Measurements from ENCODE around the gene BTAF1.

DNA sequence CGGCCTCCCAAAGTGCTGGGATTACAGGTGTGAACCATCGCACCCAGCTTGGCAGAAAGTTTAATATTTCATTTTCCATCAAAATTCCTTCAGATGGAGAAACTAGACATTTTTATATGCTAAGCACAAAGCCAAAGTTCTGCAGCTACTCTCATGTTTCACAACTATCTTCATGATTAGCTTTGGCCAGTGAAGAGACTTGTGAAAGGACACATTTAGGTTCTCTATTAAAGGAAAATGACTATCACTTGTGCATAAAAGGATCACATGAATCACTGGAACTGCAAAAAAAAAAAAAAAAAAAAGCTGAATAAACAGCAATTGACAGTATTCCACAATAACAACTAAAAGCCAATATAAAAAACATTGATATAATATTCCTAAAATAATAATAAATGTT, 30.5 kb upstream of the BTAF1 start:
- no peak for TF ChIP-seq GABPA (IDR thresholded peaks at IDR 0.05; ENCODE audit: low read depth)
- no peak for TF ChIP-seq POLR2A (IDR thresholded peaks at IDR 0.05; ENCODE audit: low read depth, low read length)
- TF ChIP-seq, protein P1, sequence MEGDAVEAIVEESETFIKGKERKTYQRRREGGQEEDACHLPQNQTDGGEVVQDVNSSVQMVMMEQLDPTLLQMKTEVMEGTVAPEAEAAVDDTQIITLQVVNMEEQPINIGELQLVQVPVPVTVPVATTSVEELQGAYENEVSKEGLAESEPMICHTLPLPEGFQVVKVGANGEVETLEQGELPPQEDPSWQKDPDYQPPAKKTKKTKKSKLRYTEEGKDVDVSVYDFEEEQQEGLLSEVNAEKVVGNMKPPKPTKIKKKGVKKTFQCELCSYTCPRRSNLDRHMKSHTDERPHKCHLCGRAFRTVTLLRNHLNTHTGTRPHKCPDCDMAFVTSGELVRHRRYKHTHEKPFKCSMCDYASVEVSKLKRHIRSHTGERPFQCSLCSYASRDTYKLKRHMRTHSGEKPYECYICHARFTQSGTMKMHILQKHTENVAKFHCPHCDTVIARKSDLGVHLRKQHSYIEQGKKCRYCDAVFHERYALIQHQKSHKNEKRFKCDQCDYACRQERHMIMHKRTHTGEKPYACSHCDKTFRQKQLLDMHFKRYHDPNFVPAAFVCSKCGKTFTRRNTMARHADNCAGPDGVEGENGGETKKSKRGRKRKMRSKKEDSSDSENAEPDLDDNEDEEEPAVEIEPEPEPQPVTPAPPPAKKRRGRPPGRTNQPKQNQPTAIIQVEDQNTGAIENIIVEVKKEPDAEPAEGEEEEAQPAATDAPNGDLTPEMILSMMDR (IDR thresholded peaks at IDR 0.05 in 2 of 3, conservative IDR thresholded peaks at IDR 0.05 in 1 of 3; ENCODE audit: control insufficient read depth in 2 of 3, extremely low read depth in 1 of 3, insufficient read depth in 1 of 3, low read depth in 3 of 3, low read length in 3 of 3), result no peak
- no peak for TF ChIP-seq YY1 (IDR thresholded peaks at IDR 0.05; ENCODE audit: low read depth, low read length)
- no peak for TF ChIP-seq EGR1 (IDR thresholded peaks at IDR 0.05; ENCODE audit: borderline replicate concordance in 1 of 2, low read depth in 2 of 2, low read length in 2 of 2)
- TF ChIP-seq EZH2 (IDR thresholded peaks at IDR 0.05; ENCODE audit: borderline replicate concordance, control insufficient read depth, low read depth, low read length), result no peak
- TF ChIP-seq TAF1 (IDR thresholded peaks at IDR 0.05; ENCODE audit: borderline replicate concordance, low read depth, low read length), result no peak
- no peak for TF ChIP-seq RAD21 (IDR thresholded peaks at IDR 0.05; ENCODE audit: insufficient read depth, low read depth, low read length)
- no peak for TF ChIP-seq NR2F1 (conservative IDR thresholded peaks at IDR 0.05)
- no peak for TF ChIP-seq NRF1 (conservative IDR thresholded peaks at IDR 0.05; ENCODE audit: low read depth, low read length)

All from GM12878 (cell line).